ENCODE measurements around the gene ELP2. TPM values are rescaled to one million over a fixed set of nuclear protein-coding genes. Genes with fewer than 3 reads are reported as not detected.

The ELP2 gene
- polyA plus RNA-seq, 1 donor (not counting 4 experiments of a cell fraction or from before 2014, with no cell fraction given): 74.6 TPM

GRCh38 chr18:36201765-36202164 lies 72.1 kb downstream of the ELP2 start:
- FAIRE-seq: no peak
- H3K4me1 ChIP-seq (ENCODE audit: control insufficient read depth, extremely low read depth, insufficient read depth, low read length): peaks cover 2% of the 10 kb centered on the region
- DNase-seq (ENCODE audit: low read depth, low spot score): no peak
- no peak overlapping the region for H3K9ac ChIP-seq (ENCODE audit: control insufficient read depth, extremely low read depth, insufficient read depth, low read length)
- H3K36me3 ChIP-seq (ENCODE audit: control insufficient read depth in 2 of 2, extremely low read depth in 1 of 2, insufficient read depth in 2 of 2, low read length in 2 of 2): no peaks in the 10 kb centered on the region
- H3K27me3 ChIP-seq (ENCODE audit: control insufficient read depth, extremely low read depth, insufficient read depth, low read length): no peaks in the 10 kb centered on the region
- H3K9me1 ChIP-seq (ENCODE audit: control insufficient read depth, extremely low read depth, insufficient read depth, low read length): no peaks in the 10 kb centered on the region
- dilution Hi-C loops (cut with MboI; ENCODE audit: extremely low pct_ligation_motif_present, low sequenced_read_pairs): no loop called here
- no peaks in the 10 kb centered on the region for H3K79me2 ChIP-seq (ENCODE audit: control insufficient read depth, insufficient read depth, low read length)
- no peak overlapping the region for H3K4me2 ChIP-seq (ENCODE audit: control insufficient read depth, extremely low read depth, insufficient read depth, low read depth, low read length)
- no peak overlapping the region for H3K4me3 ChIP-seq (ENCODE audit: control insufficient read depth in 2 of 3, extremely low read depth in 1 of 3, insufficient read depth in 2 of 3, low read depth in 1 of 3, low read length in 3 of 3)
- no peak for TF ChIP-seq CTCF (optimal IDR thresholded peaks at IDR 0.05 in 1 of 3, IDR thresholded peaks at IDR 0.05 in 1 of 3, conservative IDR thresholded peaks at IDR 0.05 in 1 of 3; ENCODE audit: extremely low read depth in 1 of 3, insufficient read depth in 2 of 3, low read length in 3 of 3)
- TF ChIP-seq EZH2 (IDR thresholded peaks at IDR 0.05; ENCODE audit: low read length): no peak
- no peak overlapping the region for H2AFZ ChIP-seq (ENCODE audit: control insufficient read depth, low read length)
- H3K9me3 ChIP-seq (ENCODE audit: control insufficient read depth, low read depth, low read length): no peaks in the 10 kb centered on the region
- no peak overlapping the region for H3K27ac ChIP-seq (ENCODE audit: control insufficient read depth, insufficient read depth, low read length)
- H4K20me1 ChIP-seq (ENCODE audit: control insufficient read depth, extremely low read depth, insufficient read depth, low read length): no peaks in the 10 kb centered on the region

- no peaks in the 10 kb centered on the region for H3K9me3 ChIP-seq (ENCODE audit: control insufficient read depth, low read depth, low read length)
Observed at GRCh38 chr18:36203360-36203895, 73.7 kb downstream of the ELP2 start.

More at GRCh38 chr18:36203360-36203895, 73.7 kb downstream of the ELP2 start:
- H3K79me2 ChIP-seq (ENCODE audit: control insufficient read depth, insufficient read depth, low read length): no peaks in the 10 kb centered on the region
- no peaks in the 10 kb centered on the region for H3K27me3 ChIP-seq (ENCODE audit: control insufficient read depth, extremely low read depth, insufficient read depth, low read length)
- no peak overlapping the region for H2AFZ ChIP-seq (ENCODE audit: control insufficient read depth, low read length)
- FAIRE-seq: no peak
- H3K4me3 ChIP-seq (ENCODE audit: control insufficient read depth in 2 of 3, extremely low read depth in 1 of 3, insufficient read depth in 2 of 3, low read depth in 1 of 3, low read length in 3 of 3): no peak overlapping the region
- DNase-seq (ENCODE audit: low read depth, low spot score): no peak
- TF ChIP-seq EZH2 (IDR thresholded peaks at IDR 0.05; ENCODE audit: low read length) (no peak), CTCF (optimal IDR thresholded peaks at IDR 0.05 in 1 of 3, IDR thresholded peaks at IDR 0.05 in 1 of 3, conservative IDR thresholded peaks at IDR 0.05 in 1 of 3; ENCODE audit: extremely low read depth in 1 of 3, insufficient read depth in 2 of 3, low read length in 3 of 3) (no peak)
- H3K4me1 ChIP-seq (ENCODE audit: control insufficient read depth, extremely low read depth, insufficient read depth, low read length): peaks cover 2% of the 10 kb centered on the region
- no peaks in the 10 kb centered on the region for H4K20me1 ChIP-seq (ENCODE audit: control insufficient read depth, extremely low read depth, insufficient read depth, low read length)
- no peak overlapping the region for H3K27ac ChIP-seq (ENCODE audit: control insufficient read depth, insufficient read depth, low read length)
- H3K9me1 ChIP-seq (ENCODE audit: control insufficient read depth, extremely low read depth, insufficient read depth, low read length): no peaks in the 10 kb centered on the region
- H3K36me3 ChIP-seq (ENCODE audit: control insufficient read depth in 2 of 2, extremely low read depth in 1 of 2, insufficient read depth in 2 of 2, low read length in 2 of 2): no peaks in the 10 kb centered on the region
- dilution Hi-C loops (cut with MboI; ENCODE audit: extremely low pct_ligation_motif_present, low sequenced_read_pairs): no loop called here
- no peak overlapping the region for H3K4me2 ChIP-seq (ENCODE audit: control insufficient read depth, extremely low read depth, insufficient read depth, low read depth, low read length)
- H3K9ac ChIP-seq (ENCODE audit: control insufficient read depth, extremely low read depth, insufficient read depth, low read length): no peak overlapping the region
